SK-N-SH (cell line): ENCODE results near the gene CCDC102A. TPM values are rescaled to one million over a fixed set of nuclear protein-coding genes. Genes with fewer than 3 reads are reported as not detected.
A peak's percentile ranks its signal among the peaks of the same experiment; 100 is the strongest.

ENCODE experiments used
- CTCF ChIA-PET: fragments of 300-600, 350-600 bp; formaldehyde crosslinking; extraction: SDS; loops from one replicate; lab custom pipeline; 2021; lab: Yijun Ruan, JAX
- POLR2A ChIA-PET: fragments of 350-600 bp; sonication (Branson Sonifier 250); formaldehyde crosslinking; extraction: SDS; loops from one replicate; lab custom pipeline; 2020; ENCODE audit warnings: antibody characterized with exemption, inconsistent platforms; lab: Yijun Ruan, JAX
- DNase-seq: peaks from one replicate; pipeline ENCODE4 v3.0.0; 2012
- H2AFZ ChIP-seq: fragments of 200-600 bp; sonication (generic); 2 replicates; pipeline ENCODE4 v1.8.1; 2016; ENCODE audit warnings: antibody characterized with exemption, mild to moderate bottlenecking, low read depth
- H3F3A ChIP-seq: fragments of 200-600 bp; sonication (generic); replicated peaks from 2 replicates; pipeline ENCODE3; 2016; ENCODE audit warnings: antibody characterized with exemption, mild to moderate bottlenecking; ENCODE audit not compliant: insufficient read depth
- H3K27ac ChIP-seq, 2 experiments: fragments of 200-500 bp in 1 of 2; fragments of 200-600 bp in 1 of 2; sonication (Bioruptor generic) in 1 of 2; sonication (generic), shearing (Covaris generic) in 1 of 2; 2 replicates each; pipeline versions ENCODE4 v1.5.1 to v1.6.1; 2014 to 2016; ENCODE audit warnings: low read depth in 2 of 2, inconsistent platforms in 1 of 2, low read length in 1 of 2, mild to moderate bottlenecking in 1 of 2, mixed read lengths in 1 of 2
- H3K27me3 ChIP-seq: fragments of 200-600 bp; sonication (generic), shearing (Covaris generic); 2 replicates; pipeline ENCODE4 v1.6.1; 2016; ENCODE audit warnings: mixed run types; ENCODE audit not compliant: insufficient read depth
- H3K36me3 ChIP-seq, 2 experiments: fragments of 200-500 bp in 1 of 2; fragments of 200-600 bp in 1 of 2; sonication (Bioruptor generic) in 1 of 2; sonication (generic) in 1 of 2; replicated peaks in 1 of 2; 2 replicates each; pipeline versions ENCODE3 to v1.5.1; 2014 to 2016; ENCODE audit warnings: low read length in 1 of 2, mild to moderate bottlenecking in 1 of 2; ENCODE audit not compliant: insufficient read depth in 2 of 2, control insufficient read depth in 1 of 2
- H3K4me1 ChIP-seq, 2 experiments: fragments of 200-500 bp in 1 of 2; fragments of 200-600 bp in 1 of 2; sonication (Bioruptor generic) in 1 of 2; sonication (generic), shearing (Covaris generic) in 1 of 2; 2 replicates each; pipeline versions ENCODE4 v1.5.1 to v1.6.1; 2014 to 2016; ENCODE audit warnings: low read depth in 1 of 2, low read length in 1 of 2, mixed run types in 1 of 2; ENCODE audit not compliant: insufficient read depth in 2 of 2, control insufficient read depth in 1 of 2
- H3K4me2 ChIP-seq: fragments of 200-600 bp; sonication (generic), shearing (Covaris generic); 2 replicates; pipeline ENCODE4 v1.6.1; 2017; ENCODE audit warnings: mixed run types
- H3K4me3 ChIP-seq, 2 experiments: fragments of 200-500 bp in 1 of 2; fragments of 200-600 bp in 1 of 2; sonication (Bioruptor generic) in 1 of 2; sonication (generic), shearing (Covaris generic) in 1 of 2; 2 replicates each; pipeline versions ENCODE4 v1.5.1 to v1.8.1; 2014 to 2016; ENCODE audit warnings: low read depth in 2 of 2, inconsistent platforms in 1 of 2, low read length in 1 of 2, mild to moderate bottlenecking in 1 of 2, mixed read lengths in 1 of 2, moderate library complexity in 1 of 2
- H3K79me2 ChIP-seq: fragments of 200-600 bp; sonication (generic); 2 replicates; pipeline ENCODE4 v1.8.1; 2017; ENCODE audit warnings: mild to moderate bottlenecking; ENCODE audit not compliant: insufficient read depth
- H3K9ac ChIP-seq: fragments of 200-600 bp; sonication (generic); 2 replicates; pipeline ENCODE4 v1.6.1; 2017; ENCODE audit warnings: mixed run types
- H3K9me2 ChIP-seq: fragments of 200-600 bp; sonication (generic); 2 replicates; pipeline ENCODE4 v1.6.1; 2017; ENCODE audit warnings: mixed run types
- H3K9me3 ChIP-seq: fragments of 200-600 bp; sonication (generic); 2 replicates; pipeline ENCODE4 v1.6.1; 2017; ENCODE audit warnings: mixed run types, mild to moderate bottlenecking, moderate library complexity
- H4K20me1 ChIP-seq: fragments of 200-600 bp; sonication (generic); 2 replicates; pipeline ENCODE4 v1.6.1; 2017; ENCODE audit warnings: mild to moderate bottlenecking, mixed run types; ENCODE audit not compliant: insufficient read depth
- CHD2 ChIP-seq: fragments of 150-350 bp; IDR thresholded peaks from 2 replicates; pipeline ENCODE4 v1.6.1; 2018; ENCODE audit warnings: low read length; ENCODE audit not compliant: partially characterized antibody
- FOSL2 ChIP-seq: IDR thresholded peaks from 2 replicates; pipeline ENCODE4 v1.4.0; 2012; ENCODE audit warnings: low read depth, mild to moderate bottlenecking, moderate library complexity, borderline replicate concordance
- FOXJ3 ChIP-seq: sonication (generic); formaldehyde crosslinking; IDR thresholded peaks from 2 replicates; pipeline ENCODE4 v1.5.1; 2020; ENCODE audit warnings: mild to moderate bottlenecking, missing genetic modification reagents
- FOXM1 ChIP-seq: IDR thresholded peaks from 2 replicates; pipeline ENCODE4 v1.4.0; 2012; ENCODE audit warnings: low read depth, mild to moderate bottlenecking
- JUND ChIP-seq: IDR thresholded peaks from 2 replicates; pipeline ENCODE4 v1.4.0; 2012
- NFIC ChIP-seq: IDR thresholded peaks from 2 replicates; pipeline ENCODE4 v1.4.0; 2012; ENCODE audit warnings: borderline replicate concordance
- RAD21 ChIP-seq: IDR thresholded peaks from 2 replicates; pipeline ENCODE4 v1.6.1; 2012; ENCODE audit warnings: mild to moderate bottlenecking, low read length
- WGBS: methylation state at CpG from one replicate; pipeline ENCODE4 v1.1.6; 2017; ENCODE audit warnings: low lambda C conversion rate; 5-methylcytosine and 5-hydroxymethylcytosine counted together
- polyA plus RNA-seq, 3 experiments: library from polyadenylated mRNA; depleted of rRNA; stranded (reverse); fragments of >200 nt; gene quantifications; 2 replicates each; pipeline ENCODE4 v1.2.3, GENCODE V29; 2012
- TF ChIP-seq, protein P1 (sequence below): IDR thresholded peaks from 2 replicates; pipeline ENCODE4 v1.6.1; 2012; ENCODE audit warnings: mild to moderate bottlenecking, low read depth, low read length, moderate library complexity
- TF ChIP-seq, protein P2 (sequence below): fragments of 200-600 bp; sonication (generic); IDR thresholded peaks from 2 replicates; pipeline ENCODE4 v1.6.1; 2017; ENCODE audit warnings: antibody characterized with exemption, mild to moderate bottlenecking, moderate library complexity
- TF ChIP-seq, protein P3 (sequence below): IDR thresholded peaks from 2 replicates; pipeline ENCODE4 v1.4.0; 2012; ENCODE audit warnings: low read depth

Gene CCDC102A
- polyA plus RNA-seq, 1 of the 3 experiments (the other 2 are of a cell fraction) = 26.2 TPM

DNA sequence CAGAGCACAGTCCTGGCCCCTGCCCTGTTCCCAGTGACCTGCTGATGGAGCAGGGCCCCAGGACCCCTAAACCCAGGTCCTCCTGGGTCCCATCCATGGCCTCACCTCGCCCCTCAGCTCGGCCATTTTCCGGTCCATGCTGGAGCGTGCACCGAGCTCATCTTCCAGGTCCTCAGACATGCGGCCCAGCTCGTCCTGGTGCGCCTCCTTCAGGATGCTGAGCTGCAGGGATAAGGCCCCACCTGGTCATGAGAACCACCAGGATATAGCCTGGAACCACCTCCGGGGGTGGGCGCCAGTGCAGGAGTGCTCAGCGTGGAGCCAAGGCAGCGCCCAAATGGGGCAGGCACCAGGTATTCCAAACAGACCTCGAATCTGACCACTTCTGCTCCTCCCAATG lies 17.9 kb downstream of the CCDC102A start:
- H3K27ac ChIP-seq = peak overlapping the region in 1 of 2 experiments; percentile 36; a peak in 1 of 4 replicates
- no peaks in the 10 kb centered on the region for H3F3A ChIP-seq
- CTCF ChIA-PET = interaction anchor here (0.6 to 23.0 kb wide), 15 partner anchors 8 to 226 kb away, joined by 3 to 426 read pairs (median 7); partner anchors contain the start of genes CIAPIN1, COQ9, DOK4 and POLR2C
- H3K36me3 ChIP-seq = peaks cover 3 to 8% of the 10 kb centered on the region in 2 experiments
- H3K9ac ChIP-seq = no peak overlapping the region
- no peaks in the 10 kb centered on the region for H3K9me2 ChIP-seq
- no peak overlapping the region for H2AFZ ChIP-seq
- no peak overlapping the region for H3K4me3 ChIP-seq
- H3K4me1 ChIP-seq = peaks cover 0 to 21% of the 10 kb centered on the region in 2 experiments; a peak in 1 of 4 replicates
- DNase-seq = no peak
- TF ChIP-seq, protein P1, sequence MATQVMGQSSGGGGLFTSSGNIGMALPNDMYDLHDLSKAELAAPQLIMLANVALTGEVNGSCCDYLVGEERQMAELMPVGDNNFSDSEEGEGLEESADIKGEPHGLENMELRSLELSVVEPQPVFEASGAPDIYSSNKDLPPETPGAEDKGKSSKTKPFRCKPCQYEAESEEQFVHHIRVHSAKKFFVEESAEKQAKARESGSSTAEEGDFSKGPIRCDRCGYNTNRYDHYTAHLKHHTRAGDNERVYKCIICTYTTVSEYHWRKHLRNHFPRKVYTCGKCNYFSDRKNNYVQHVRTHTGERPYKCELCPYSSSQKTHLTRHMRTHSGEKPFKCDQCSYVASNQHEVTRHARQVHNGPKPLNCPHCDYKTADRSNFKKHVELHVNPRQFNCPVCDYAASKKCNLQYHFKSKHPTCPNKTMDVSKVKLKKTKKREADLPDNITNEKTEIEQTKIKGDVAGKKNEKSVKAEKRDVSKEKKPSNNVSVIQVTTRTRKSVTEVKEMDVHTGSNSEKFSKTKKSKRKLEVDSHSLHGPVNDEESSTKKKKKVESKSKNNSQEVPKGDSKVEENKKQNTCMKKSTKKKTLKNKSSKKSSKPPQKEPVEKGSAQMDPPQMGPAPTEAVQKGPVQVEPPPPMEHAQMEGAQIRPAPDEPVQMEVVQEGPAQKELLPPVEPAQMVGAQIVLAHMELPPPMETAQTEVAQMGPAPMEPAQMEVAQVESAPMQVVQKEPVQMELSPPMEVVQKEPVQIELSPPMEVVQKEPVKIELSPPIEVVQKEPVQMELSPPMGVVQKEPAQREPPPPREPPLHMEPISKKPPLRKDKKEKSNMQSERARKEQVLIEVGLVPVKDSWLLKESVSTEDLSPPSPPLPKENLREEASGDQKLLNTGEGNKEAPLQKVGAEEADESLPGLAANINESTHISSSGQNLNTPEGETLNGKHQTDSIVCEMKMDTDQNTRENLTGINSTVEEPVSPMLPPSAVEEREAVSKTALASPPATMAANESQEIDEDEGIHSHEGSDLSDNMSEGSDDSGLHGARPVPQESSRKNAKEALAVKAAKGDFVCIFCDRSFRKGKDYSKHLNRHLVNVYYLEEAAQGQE = no peak
- TF ChIP-seq CHD2 = no peak
- TF ChIP-seq JUND = no peak
- no peak for TF ChIP-seq FOXM1
- TF ChIP-seq NFIC = no peak
- TF ChIP-seq, protein P2, sequence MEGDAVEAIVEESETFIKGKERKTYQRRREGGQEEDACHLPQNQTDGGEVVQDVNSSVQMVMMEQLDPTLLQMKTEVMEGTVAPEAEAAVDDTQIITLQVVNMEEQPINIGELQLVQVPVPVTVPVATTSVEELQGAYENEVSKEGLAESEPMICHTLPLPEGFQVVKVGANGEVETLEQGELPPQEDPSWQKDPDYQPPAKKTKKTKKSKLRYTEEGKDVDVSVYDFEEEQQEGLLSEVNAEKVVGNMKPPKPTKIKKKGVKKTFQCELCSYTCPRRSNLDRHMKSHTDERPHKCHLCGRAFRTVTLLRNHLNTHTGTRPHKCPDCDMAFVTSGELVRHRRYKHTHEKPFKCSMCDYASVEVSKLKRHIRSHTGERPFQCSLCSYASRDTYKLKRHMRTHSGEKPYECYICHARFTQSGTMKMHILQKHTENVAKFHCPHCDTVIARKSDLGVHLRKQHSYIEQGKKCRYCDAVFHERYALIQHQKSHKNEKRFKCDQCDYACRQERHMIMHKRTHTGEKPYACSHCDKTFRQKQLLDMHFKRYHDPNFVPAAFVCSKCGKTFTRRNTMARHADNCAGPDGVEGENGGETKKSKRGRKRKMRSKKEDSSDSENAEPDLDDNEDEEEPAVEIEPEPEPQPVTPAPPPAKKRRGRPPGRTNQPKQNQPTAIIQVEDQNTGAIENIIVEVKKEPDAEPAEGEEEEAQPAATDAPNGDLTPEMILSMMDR = no peak
- TF ChIP-seq, protein P3, sequence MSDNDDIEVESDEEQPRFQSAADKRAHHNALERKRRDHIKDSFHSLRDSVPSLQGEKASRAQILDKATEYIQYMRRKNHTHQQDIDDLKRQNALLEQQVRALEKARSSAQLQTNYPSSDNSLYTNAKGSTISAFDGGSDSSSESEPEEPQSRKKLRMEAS = no peak
- TF ChIP-seq FOXJ3 (CRISPR knock-in tag) = no peak
- no peak for TF ChIP-seq RAD21
- no peak for TF ChIP-seq FOSL2
- H3K9me3 ChIP-seq = no peaks in the 10 kb centered on the region
- no peaks in the 10 kb centered on the region for H4K20me1 ChIP-seq
- H3K79me2 ChIP-seq = no peaks in the 10 kb centered on the region
- POLR2A ChIA-PET = interaction anchor here (0.7 to 2.9 kb wide), 5 partner anchors 36 to 71 kb away, joined by 3 to 12 read pairs (median 7); partner anchors contain the start of genes CIAPIN1, COQ9 and POLR2C
- no peaks in the 10 kb centered on the region for H3K27me3 ChIP-seq
- 91% methylated on average over 13 of the region's 13 CpGs for WGBS
- no peak overlapping the region for H3K4me2 ChIP-seq
